GM19239 (cell line): ENCODE measurements around the gene SCAF1.
A peak's percentile ranks its signal among the peaks of the same experiment; 100 is the strongest.

Experiments used
- DNase-seq: peaks from one replicate; pipeline ENCODE4 v3.0.0; 2011; ENCODE audit warnings: low spot score; ENCODE audit not compliant: insufficient read length
- FAIRE-seq: peaks from 2 replicates; lab custom pipeline; 2011; peaks lifted over from hg19 to GRCh38; lab: Jason Lieb, UNC

SCAF1 gene

GRCh38 chr19:49642492-49643035, 555 bp downstream of the SCAF1 start:
- DNase-seq (no peak), FAIRE-seq (peak; percentile 40)

- FAIRE-seq, result peak; percentile 75
- no peak for DNase-seq
These were observed 1.5 kb downstream of the SCAF1 start for GRCh38 chr19:49643466-49643865.

- no peak for DNase-seq
- FAIRE-seq, result no peak
These were observed 3.6 kb downstream of the SCAF1 start for GRCh38 chr19:49645592-49645991.

GRCh38 chr19:49645995-49646394, 4.0 kb downstream of the SCAF1 start:
- FAIRE-seq, result no peak
- DNase-seq, result no peak

GRCh38 chr19:49646586-49646985, 4.6 kb downstream of the SCAF1 start:
- DNase-seq (no peak), FAIRE-seq (no peak)

- FAIRE-seq (no peak), DNase-seq (no peak)
These were observed 9.2 kb downstream of the SCAF1 start for GRCh38 chr19:49651029-49651819.

GRCh38 chr19:49651820-49652550, 10.0 kb downstream of the SCAF1 start:
- FAIRE-seq (no peak), DNase-seq (no peak)

- FAIRE-seq (no peak), DNase-seq (no peak)
These were observed 10.8 kb downstream of the SCAF1 start for GRCh38 chr19:49652551-49653465.

GRCh38 chr19:49653466-49653806, 11.4 kb downstream of the SCAF1 start:
- FAIRE-seq (no peak), DNase-seq (no peak)

- no peak for DNase-seq
- FAIRE-seq, result no peak
These were observed 12.6 kb downstream of the SCAF1 start for GRCh38 chr19:49654581-49654980.

GRCh38 chr19:49655570-49656455, 13.8 kb downstream of the SCAF1 start:
- DNase-seq, result no peak
- no peak for FAIRE-seq

- FAIRE-seq, result no peak
- DNase-seq, result no peak
These were observed 14.6 kb downstream of the SCAF1 start for GRCh38 chr19:49656456-49657109.

- DNase-seq (no peak), FAIRE-seq (no peak)
These were observed 15.6 kb downstream of the SCAF1 start for GRCh38 chr19:49657493-49658138.

GRCh38 chr19:49658139-49658517, 16.1 kb downstream of the SCAF1 start:
- FAIRE-seq, result no peak
- no peak for DNase-seq

GRCh38 chr19:49658566-49659442, 16.8 kb downstream of the SCAF1 start:
- no peak for FAIRE-seq
- DNase-seq, result no peak

- FAIRE-seq (no peak), DNase-seq (no peak)
These were observed 18.4 kb downstream of the SCAF1 start for GRCh38 chr19:49660338-49660961.

- FAIRE-seq (no peak), DNase-seq (no peak)
These were observed 20.0 kb downstream of the SCAF1 start for GRCh38 chr19:49662011-49662410.
